Hepatocyte (in vitro differentiated cells): ENCODE data around the gene UBE2I. TPM values are rescaled to one million over a fixed set of nuclear protein-coding genes. Genes with fewer than 3 reads are reported as not detected.

Source experiments
- DNase-seq: peaks from one replicate; pipeline ENCODE4 v3.0.0-alpha.2; 2016; ENCODE audit warnings: low spot score
- H2AFZ ChIP-seq: fragments of 200-600 bp; sonication (generic); 2 replicates; pipeline ENCODE4 v1.6.0; 2016; ENCODE audit warnings: antibody characterized with exemption, mild to moderate bottlenecking
- H3K27ac ChIP-seq: fragments of 200-600 bp; sonication (generic); 2 replicates; pipeline ENCODE4 v1.5.1; 2016; ENCODE audit warnings: mild to moderate bottlenecking
- H3K27me3 ChIP-seq: fragments of 200-600 bp; sonication (generic); 2 replicates; pipeline ENCODE4 v1.6.1; 2016
- H3K36me3 ChIP-seq: fragments of 200-600 bp; sonication (generic); replicated peaks from 2 replicates; pipeline ENCODE4 v1.5.1; 2016; ENCODE audit warnings: low read depth; ENCODE audit not compliant: insufficient read depth
- H3K4me1 ChIP-seq: fragments of 200-600 bp; sonication (generic); 2 replicates; pipeline ENCODE4 v1.5.1; 2016; ENCODE audit warnings: mild to moderate bottlenecking, moderate library complexity; ENCODE audit not compliant: insufficient read depth
- H3K4me2 ChIP-seq: fragments of 200-600 bp; sonication (generic); 2 replicates; pipeline ENCODE4 v1.6.0; 2016
- H3K4me3 ChIP-seq: fragments of 200-600 bp; sonication (generic); 2 replicates; pipeline ENCODE4 v1.5.1; 2016; ENCODE audit warnings: mild to moderate bottlenecking
- H3K79me2 ChIP-seq: fragments of 200-600 bp; sonication (generic); 2 replicates; pipeline ENCODE4 v1.6.0; 2017; ENCODE audit warnings: mild to moderate bottlenecking
- H3K9me2 ChIP-seq: fragments of 200-600 bp; sonication (generic); replicated peaks from 2 replicates; pipeline ENCODE4 v1.6.0; 2017; ENCODE audit warnings: mild to moderate bottlenecking; ENCODE audit not compliant: insufficient read depth
- H3K9me3 ChIP-seq: fragments of 200-600 bp; sonication (generic); 2 replicates; pipeline ENCODE4 v1.5.1; 2016; ENCODE audit warnings: low read depth, mild to moderate bottlenecking
- H4K20me1 ChIP-seq: fragments of 200-600 bp; sonication (generic); 2 replicates; pipeline ENCODE4 v1.6.0; 2016; ENCODE audit warnings: mild to moderate bottlenecking; ENCODE audit not compliant: insufficient read depth, poor library complexity, severe bottlenecking
- CTCF ChIP-seq: fragments of 200-600 bp; sonication (generic); IDR thresholded peaks from 2 replicates; pipeline ENCODE4 v1.5.1; 2016; ENCODE audit warnings: antibody characterized with exemption, mild to moderate bottlenecking; ENCODE audit not compliant: poor library complexity
- EZH2 ChIP-seq: fragments of 200-600 bp; sonication (generic); IDR thresholded peaks from 2 replicates; pipeline ENCODE4 v1.6.1; 2016; ENCODE audit warnings: antibody characterized with exemption, mild to moderate bottlenecking, borderline replicate concordance
- EZH2phosphoT487 ChIP-seq: fragments of 200-600 bp; sonication (generic); IDR thresholded peaks from one replicate; pipeline ENCODE4 v1.6.1; 2018; ENCODE audit warnings: antibody characterized with exemption, mild to moderate bottlenecking, low read depth, moderate library complexity; ENCODE audit not compliant: unreplicated experiment, severe bottlenecking
- WGBS: methylation state at CpG from one replicate; pipeline ENCODE4 v1.1.6; 2016; ENCODE audit warnings: low lambda C conversion rate; ENCODE audit errors: missing lambda C conversion rate; 5-methylcytosine and 5-hydroxymethylcytosine counted together
- polyA plus RNA-seq: library from polyadenylated mRNA; unstranded; fragments of >200 nt; fragmentation: Nextera tagmentation; extraction: Ambion mirVana; gene quantifications from 2 replicates; pipeline ENCODE4 v1.2.1, GENCODE V29; 2016
- total RNA-seq: library from RNA; depleted of rRNA; stranded (reverse); fragments of >200 nt; gene quantifications from 2 replicates; pipeline ENCODE4 v1.2.3, GENCODE V29; 2014

The UBE2I gene
- total and polyA plus RNA-seq, 2 experiments from 2014 or later = 76.0 to 150 TPM

GRCh38 chr16:1372292-1372950 lies 63.0 kb downstream of the UBE2I start:
- H4K20me1 ChIP-seq = peaks cover 2% of the 10 kb centered on the region
- H3K9me3 ChIP-seq = no peaks in the 10 kb centered on the region
- H3K27me3 ChIP-seq = no peaks in the 10 kb centered on the region
- H3K4me1 ChIP-seq = no peaks in the 10 kb centered on the region
- no peak for DNase-seq
- H3K36me3 ChIP-seq = no peaks in the 10 kb centered on the region
- no peak overlapping the region for H3K27ac ChIP-seq
- 97% methylated on average over 16 of the region's 21 CpGs for WGBS
- H3K4me3 ChIP-seq = no peak overlapping the region
- H3K4me2 ChIP-seq = no peak overlapping the region
- no peak overlapping the region for H2AFZ ChIP-seq
- H3K79me2 ChIP-seq = no peaks in the 10 kb centered on the region
- TF ChIP-seq EZH2 (no peak), CTCF (no peak), EZH2phosphoT487 (no peak)
- H3K9me2 ChIP-seq = no peaks in the 10 kb centered on the region

- no peak overlapping the region for H3K27ac ChIP-seq
- H3K9me3 ChIP-seq = no peaks in the 10 kb centered on the region
- TF ChIP-seq EZH2 (no peak), CTCF (no peak), EZH2phosphoT487 (no peak)
Measured at GRCh38 chr16:1374418-1375297, 65.2 kb downstream of the UBE2I start.

GRCh38 chr16:1375298-1375640 lies 65.8 kb downstream of the UBE2I start:
- no peak overlapping the region for H3K4me2 ChIP-seq
- H3K9me2 ChIP-seq = no peaks in the 10 kb centered on the region
- 96% methylated on average over 21 of the region's 24 CpGs for WGBS
- DNase-seq = no peak
- TF ChIP-seq EZH2phosphoT487 (no peak), CTCF (no peak), EZH2 (no peak)
- H4K20me1 ChIP-seq = peaks cover 20% of the 10 kb centered on the region
- no peak overlapping the region for H3K27ac ChIP-seq
- peaks cover 7% of the 10 kb centered on the region for H3K4me1 ChIP-seq
- H2AFZ ChIP-seq = no peak overlapping the region
- no peaks in the 10 kb centered on the region for H3K79me2 ChIP-seq
- H3K4me3 ChIP-seq = no peak overlapping the region
- no peaks in the 10 kb centered on the region for H3K9me3 ChIP-seq
- H3K27me3 ChIP-seq = no peaks in the 10 kb centered on the region
- no peaks in the 10 kb centered on the region for H3K36me3 ChIP-seq

More at GRCh38 chr16:1374418-1375297, 65.2 kb downstream of the UBE2I start:
- H3K36me3 ChIP-seq = no peaks in the 10 kb centered on the region
- H3K27me3 ChIP-seq = no peaks in the 10 kb centered on the region
- H2AFZ ChIP-seq = no peak overlapping the region
- no peak overlapping the region for H3K4me3 ChIP-seq
- no peaks in the 10 kb centered on the region for H3K79me2 ChIP-seq
- no peak for DNase-seq
- peaks cover 7% of the 10 kb centered on the region for H3K4me1 ChIP-seq
- no peaks in the 10 kb centered on the region for H3K9me2 ChIP-seq
- H3K4me2 ChIP-seq = no peak overlapping the region
- 95% methylated on average over 37 of the region's 46 CpGs for WGBS
- peaks cover 20% of the 10 kb centered on the region for H4K20me1 ChIP-seq
